ENCODE measurements around the gene SREBF2. TPM values are rescaled to one million over a fixed set of nuclear protein-coding genes. Genes with fewer than 3 reads are reported as not detected.

SREBF2 gene
- total and polyA plus RNA-seq, 2 of the 13 experiments (the other 11 are each of a cell fraction or from before 2014, with no cell fraction given): 53.8 to 72.6 TPM

DNA sequence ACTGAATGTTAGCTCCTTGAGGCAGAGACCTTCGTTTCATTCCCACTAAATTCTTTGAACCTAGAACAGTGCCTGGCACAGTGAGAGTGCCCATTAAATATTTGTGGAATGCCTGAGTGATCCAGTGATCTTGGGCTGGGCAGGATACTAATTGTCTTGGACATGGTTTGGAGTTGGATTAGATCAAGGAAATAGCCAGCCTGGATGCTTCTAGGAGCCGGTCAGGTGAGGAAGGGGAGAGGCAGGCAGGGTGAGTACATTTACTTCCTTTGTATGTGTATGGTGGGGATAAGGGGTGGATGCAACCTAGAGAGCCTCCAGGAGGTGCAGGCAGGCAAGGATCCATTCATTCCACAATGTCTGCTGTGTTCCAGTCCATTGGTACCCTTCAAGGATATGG, 3.6 kb downstream of the SREBF2 start:
- no peaks in the 10 kb centered on the region; a peak in 1 of 5 replicates for H3K27me3 ChIP-seq (ENCODE audit: control insufficient read depth in 1 of 2, insufficient read depth in 2 of 2, low read length in 2 of 2)
- POLR2A ChIA-PET: interaction anchor here (1.2 to 2.0 kb wide), 2 partner anchors 9 to 36 kb away, joined by 4 to 12 read pairs; partner anchors contain the start of gene CCDC134
- FAIRE-seq: no peak
- peaks cover 78% of the 10 kb centered on the region for H3K4me1 ChIP-seq (ENCODE audit: insufficient read depth, low read length)
- ATAC-seq: no peak
- BruUV-seq (replicated peaks): no TSS peak
- in situ Hi-C loops (cut with HindIII; ENCODE audit: extremely low pct_ligation_motif_present, low pct_unique_long_range_greater_than_20kb): no loop called here
- peaks cover 26% of the 10 kb centered on the region for H4K20me1 ChIP-seq (ENCODE audit: insufficient read depth, low read length)
- 96% methylated on average over 2 of the region's 2 CpGs for WGBS (ENCODE audit: low lambda C conversion rate)
- no peak overlapping the region for H2AFZ ChIP-seq (ENCODE audit: low read length)
- peaks cover 83% of the 10 kb centered on the region for H3K79me2 ChIP-seq (ENCODE audit: insufficient read depth, low read length)
- H3K9ac ChIP-seq (ENCODE audit: insufficient read depth, low read depth, low read length): no peak overlapping the region
- H3K4me2 ChIP-seq (ENCODE audit: low read depth, low read length): peak overlapping the region; percentile 43; the same call in 1 of the 2 replicates
- CTCF ChIA-PET (ENCODE audit: low intra/inter-chr PET ratio, low total read pairs): no interaction called here
- intact Hi-C loops (cut with micrococcal nuclease; ENCODE audit: unreplicated experiment): no loop called here
- no peak for DNase-seq (ENCODE audit: low spot score)
- H3K4me3 ChIP-seq (replicated peaks in 1 of 3; ENCODE audit: insufficient read depth in 1 of 3, low read depth in 2 of 3, low read length in 3 of 3): no peak overlapping the region; a peak in 1 of 6 replicates
- H3K9me3 ChIP-seq (ENCODE audit: low read length): no peaks in the 10 kb centered on the region
- H3K27ac ChIP-seq (ENCODE audit: extremely low read length, insufficient read depth, low read length): peak overlapping the region; percentile 52
- no peak for TF ChIP-seq POGZ (CRISPR knock-in tag; IDR thresholded peaks at IDR 0.05)
- no peak for TF ChIP-seq FOXK2 (IDR thresholded peaks at IDR 0.05)
- 0 out of 2 replicates have a peak, but pooled peaks have one; percentile 17 for TF ChIP-seq ZMYM4 (CRISPR knock-in tag; IDR thresholded peaks at IDR 0.05)
- TF ChIP-seq ZNF629 (CRISPR knock-in tag; conservative IDR thresholded peaks at IDR 0.05): 0 out of 2 replicates have a peak, but pooled peaks have one; percentile 27
- TF ChIP-seq ZNF678 (CRISPR knock-in tag; IDR thresholded peaks at IDR 0.05): no peak
- TF ChIP-seq XBP1 (CRISPR knock-in tag; IDR thresholded peaks at IDR 0.05): no peak
- TF ChIP-seq ZFAT (CRISPR knock-in tag; conservative IDR thresholded peaks at IDR 0.05): no peak
- H3K36me3 ChIP-seq (replicated peaks in 1 of 2; ENCODE audit: control insufficient read depth in 1 of 2, insufficient read depth in 2 of 2, low read length in 2 of 2): peaks cover 10 to 37% of the 10 kb centered on the region in 2 experiments

GRCh38 chr22:41838842-41839618, 6.1 kb downstream of the SREBF2 start:
- Histone ChIP-seq H3K4me1 (ENCODE audit: insufficient read depth, low read length) (peaks cover 94% of the 10 kb centered on the region), H3K27ac (ENCODE audit: extremely low read length, insufficient read depth, low read length) (peak overlapping the region; percentile 20), H3K9me3 (ENCODE audit: low read length) (no peaks in the 10 kb centered on the region), H2AFZ (ENCODE audit: low read length) (no peak overlapping the region), H3K36me3 (replicated peaks in 1 of 2; ENCODE audit: control insufficient read depth in 1 of 2, insufficient read depth in 2 of 2, low read length in 2 of 2) (peaks cover 10 to 46% of the 10 kb centered on the region in 2 experiments), H3K4me3 (replicated peaks in 1 of 3; ENCODE audit: insufficient read depth in 1 of 3, low read depth in 2 of 3, low read length in 3 of 3) (no peak overlapping the region), H3K4me2 (ENCODE audit: low read depth, low read length) (peak overlapping the region; percentile 37; the same call in 1 of the 2 replicates), H4K20me1 (ENCODE audit: insufficient read depth, low read length) (peaks cover 49% of the 10 kb centered on the region), H3K79me2 (ENCODE audit: insufficient read depth, low read length) (peaks cover 95% of the 10 kb centered on the region), H3K27me3 (ENCODE audit: control insufficient read depth in 1 of 2, insufficient read depth in 2 of 2, low read length in 2 of 2) (no peaks in the 10 kb centered on the region; a peak in 1 of 5 replicates), H3K9ac (ENCODE audit: insufficient read depth, low read depth, low read length) (no peak overlapping the region)
- DNase-seq (ENCODE audit: low spot score) (no peak), FAIRE-seq (no peak), ATAC-seq (no peak)
- intact Hi-C loops (cut with micrococcal nuclease; ENCODE audit: unreplicated experiment) (no loop called here), in situ Hi-C loops (cut with HindIII; ENCODE audit: extremely low pct_ligation_motif_present, low pct_unique_long_range_greater_than_20kb) (no loop called here)
- BruUV-seq (replicated peaks): no TSS peak
- 86% methylated on average over 1 of the region's 1 CpG for WGBS (ENCODE audit: low lambda C conversion rate)
- POLR2A ChIA-PET: interaction anchor here (1.4 kb wide), 1 partner anchor 39 kb away, joined by 7 read pairs; the partner anchor contains the start of gene CCDC134
- TF ChIP-seq SRSF9 (IDR thresholded peaks at IDR 0.05; ENCODE audit: borderline replicate concordance, insufficient read depth, low read depth, low read length, poor library complexity, severe bottlenecking) (no peak), RBFOX2 (IDR thresholded peaks at IDR 0.05; ENCODE audit: low read depth, low read length) (peak; percentile 51; the same call in 1 of the 2 replicates), RBM22 (optimal IDR thresholded peaks at IDR 0.05; ENCODE audit: low read length) (peak; percentile 31), ZNF207 (IDR thresholded peaks at IDR 0.05; ENCODE audit: borderline replicate concordance) (no peak), SIN3B (IDR thresholded peaks at IDR 0.05; ENCODE audit: low read length) (no peak), MTA3 (CRISPR knock-in tag; IDR thresholded peaks at IDR 0.05) (no peak), HDAC2 (CRISPR knock-in tag; IDR thresholded peaks at IDR 0.05) (no peak), RCOR2 (CRISPR knock-in tag; IDR thresholded peaks at IDR 0.05) (no peak)
- TF ChIP-seq, protein P1, sequence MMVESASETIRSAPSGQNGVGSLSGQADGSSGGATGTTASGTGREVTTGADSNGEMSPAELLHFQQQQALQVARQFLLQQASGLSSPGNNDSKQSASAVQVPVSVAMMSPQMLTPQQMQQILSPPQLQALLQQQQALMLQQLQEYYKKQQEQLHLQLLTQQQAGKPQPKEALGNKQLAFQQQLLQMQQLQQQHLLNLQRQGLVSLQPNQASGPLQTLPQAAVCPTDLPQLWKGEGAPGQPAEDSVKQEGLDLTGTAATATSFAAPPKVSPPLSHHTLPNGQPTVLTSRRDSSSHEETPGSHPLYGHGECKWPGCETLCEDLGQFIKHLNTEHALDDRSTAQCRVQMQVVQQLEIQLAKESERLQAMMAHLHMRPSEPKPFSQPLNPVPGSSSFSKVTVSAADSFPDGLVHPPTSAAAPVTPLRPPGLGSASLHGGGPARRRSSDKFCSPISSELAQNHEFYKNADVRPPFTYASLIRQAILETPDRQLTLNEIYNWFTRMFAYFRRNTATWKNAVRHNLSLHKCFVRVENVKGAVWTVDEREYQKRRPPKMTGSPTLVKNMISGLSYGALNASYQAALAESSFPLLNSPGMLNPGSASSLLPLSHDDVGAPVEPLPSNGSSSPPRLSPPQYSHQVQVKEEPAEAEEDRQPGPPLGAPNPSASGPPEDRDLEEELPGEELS (CRISPR knock-in tag; IDR thresholded peaks at IDR 0.05): no peak
- CTCF ChIA-PET (ENCODE audit: low intra/inter-chr PET ratio, low total read pairs): no interaction called here

Measured in HepG2 (cell line).